Upper lobe of left lung (tissue), 6 donors: Measurements from ENCODE around the gene ELANE. TPM values are rescaled to one million over a fixed set of nuclear protein-coding genes. Genes with fewer than 3 reads are reported as not detected.
A peak's percentile ranks its signal among the peaks of the same experiment; 100 is the strongest.

Source experiments
- ATAC-seq, 2 donors: fragments of 200-7000 bp; cut with Tn5 transposase; one replicate each; pipeline ENCODE4 v1.9.1; 2022; ENCODE audit warnings: mild to moderate bottlenecking in 2 of 2, moderate library complexity in 2 of 2; ENCODE audit not compliant: low FRiP score in 2 of 2
- DNase-seq, 2 donors: peaks; one replicate each; pipeline ENCODE4 v3.0.0-alpha.2; 2019 to 2020
- H3K27ac ChIP-seq, 4 donors: fragments of 200-600 bp; sonication (generic); one replicate each; pipeline ENCODE4 v1.5.1; 2016 to 2019
- H3K27me3 ChIP-seq, 4 donors: fragments of 200-600 bp; sonication (generic); one replicate each; pipeline ENCODE4 v1.5.1; 2017 to 2019
- H3K36me3 ChIP-seq, 4 donors: fragments of 200-600 bp; sonication (generic); one replicate each; pipeline ENCODE4 v1.5.1; 2016 to 2019
- H3K4me1 ChIP-seq, 4 donors: fragments of 200-600 bp; sonication (generic); one replicate each; pipeline ENCODE4 v1.5.1; 2018 to 2019
- H3K4me3 ChIP-seq, 4 donors: fragments of 200-600 bp; sonication (generic); one replicate each; pipeline ENCODE4 v1.5.1; 2017 to 2019; ENCODE audit warnings: mild to moderate bottlenecking in 2 of 4, moderate library complexity in 1 of 4
- H3K9me3 ChIP-seq, 4 donors: fragments of 200-600 bp; sonication (generic); one replicate each; pipeline ENCODE4 v1.5.1; 2018 to 2019
- CTCF ChIP-seq, 6 experiments: fragments of 450-650 bp in 4 of 6; fragments of 200-600 bp in 2 of 6; sonication (generic) in 2 of 6; IDR thresholded peaks; one replicate each; pipeline ENCODE4 v1.5.1; 2016 to 2019; ENCODE audit warnings: antibody characterized with exemption in 6 of 6
- EP300 ChIP-seq, 4 donors: sonication (generic); formaldehyde crosslinking; IDR thresholded peaks; one replicate each; pipeline ENCODE4 v1.5.1; 2017; ENCODE audit warnings: antibody characterized with exemption in 4 of 4, control low read depth in 2 of 4
- POLR2A ChIP-seq, 4 donors: fragments of 450-650 bp; IDR thresholded peaks; one replicate each; pipeline ENCODE4 v1.5.1; 2016 to 2017; ENCODE audit warnings: antibody characterized with exemption in 4 of 4, mild to moderate bottlenecking in 2 of 4
- POLR2AphosphoS5 ChIP-seq, 2 donors: sonication (generic); formaldehyde crosslinking; IDR thresholded peaks; one replicate each; pipeline ENCODE4 v1.5.1; 2017; ENCODE audit warnings: antibody characterized with exemption in 2 of 2
- WGBS, 2 donors: methylation state at CpG; one replicate each; pipeline ENCODE4 v1.1.5; 2017 to 2018; 5-methylcytosine and 5-hydroxymethylcytosine counted together
- total RNA-seq, 6 donors: library from RNA; depleted of rRNA in 4 of 6; stranded (reverse); fragments of >200 nt in 4 of 6; gene quantifications; one replicate each; pipeline versions ENCODE4 v1.1.0 to v1.2.1, GENCODE V29; 2016 to 2021
- donor health status: DM: no; HTN: no; CAD: no; lungs with moderate emphysema.
- donor health status: DM: no; HTN: yes; CAD: no; lungs with severe emphysema.

ELANE gene
- total RNA-seq, 6 donors from 2014 or later: 0.69 to 11.9 (median 1.3) TPM; not detected in 1

GRCh38 chr19:868458-869244, 16.5 kb downstream of the ELANE start:
- Histone ChIP-seq H3K4me1 (peaks cover 11 to 21% (median 18%) of the 10 kb centered on the region in 4 donors), H3K9me3 (no peaks in the 10 kb centered on the region), H3K27ac (peak overlapping the region in 3 of 4 donors; percentile 60 to 83 (median 75)), H3K27me3 (no peaks in the 10 kb centered on the region), H3K4me3 (no peak overlapping the region), H3K36me3 (peaks cover 0 to 52% (median 39%) of the 10 kb centered on the region in 4 donors)
- ATAC-seq (no peak), DNase-seq (peak in 1 of 2 donors; percentile 80)
- WGBS, 2 donors: 95% methylated on average over 29 to 31 of the region's 34 CpGs
- no peak for TF ChIP-seq POLR2A (IDR thresholded peaks at IDR 0.05)
- TF ChIP-seq CTCF (IDR thresholded peaks at IDR 0.05): no peak
- no peak for TF ChIP-seq EP300 (IDR thresholded peaks at IDR 0.05)
- no peak for TF ChIP-seq POLR2AphosphoS5 (IDR thresholded peaks at IDR 0.05)

- H3K4me1 ChIP-seq: peaks cover 9 to 21% (median 15%) of the 10 kb centered on the region in 4 donors
- no peaks in the 10 kb centered on the region for H3K27me3 ChIP-seq
- no peaks in the 10 kb centered on the region for H3K9me3 ChIP-seq
- 75 to 83% methylated on average over 23 to 25 of the region's 29 CpGs for WGBS, 2 donors
- no peak overlapping the region for H3K4me3 ChIP-seq
- TF ChIP-seq POLR2AphosphoS5 (IDR thresholded peaks at IDR 0.05): peak in 1 of 2 donors; percentile 64
- TF ChIP-seq POLR2A (IDR thresholded peaks at IDR 0.05): no peak
- no peak for TF ChIP-seq EP300 (IDR thresholded peaks at IDR 0.05)
- TF ChIP-seq CTCF (IDR thresholded peaks at IDR 0.05): no peak
- peak; percentile 42 to 89 for DNase-seq
- ATAC-seq: peak; percentile 47 to 73
- peaks cover 0 to 61% (median 42%) of the 10 kb centered on the region in 4 donors for H3K36me3 ChIP-seq
- H3K27ac ChIP-seq: peak overlapping the region; percentile 60 to 83 (median 72)
Observed at GRCh38 chr19:869245-870177, 17.4 kb downstream of the ELANE start.

- Histone ChIP-seq H3K9me3 (no peaks in the 10 kb centered on the region), H3K4me1 (peaks cover 9 to 21% (median 15%) of the 10 kb centered on the region in 4 donors), H3K4me3 (no peak overlapping the region), H3K27ac (peak overlapping the region; percentile 29 to 83 (median 72)), H3K36me3 (peaks cover 0 to 69% (median 46%) of the 10 kb centered on the region in 4 donors), H3K27me3 (no peaks in the 10 kb centered on the region)
- DNase-seq (no peak), ATAC-seq (no peak)
- WGBS, 2 donors: 87 to 94% methylated on average over 7 to 8 of the region's 8 CpGs
- TF ChIP-seq CTCF (IDR thresholded peaks at IDR 0.05) (no peak), EP300 (IDR thresholded peaks at IDR 0.05) (no peak), POLR2A (IDR thresholded peaks at IDR 0.05) (no peak), POLR2AphosphoS5 (IDR thresholded peaks at IDR 0.05) (no peak)
Observed at GRCh38 chr19:870314-870713, 18.2 kb downstream of the ELANE start.

- Histone ChIP-seq H3K36me3 (peaks cover 0 to 75% (median 52%) of the 10 kb centered on the region in 4 donors), H3K27ac (peak overlapping the region in 2 of 4 donors; percentile 35 to 83), H3K9me3 (no peaks in the 10 kb centered on the region), H3K27me3 (no peaks in the 10 kb centered on the region), H3K4me1 (peaks cover 9 to 21% (median 15%) of the 10 kb centered on the region in 4 donors), H3K4me3 (no peak overlapping the region)
- ATAC-seq (no peak), DNase-seq (peak in 1 of 2 donors; percentile 91)
- TF ChIP-seq POLR2A (IDR thresholded peaks at IDR 0.05) (no peak), CTCF (IDR thresholded peaks at IDR 0.05) (no peak), POLR2AphosphoS5 (IDR thresholded peaks at IDR 0.05) (peak; percentile 65 to 70), EP300 (IDR thresholded peaks at IDR 0.05) (no peak)
- 62 to 85% methylated on average over 12 to 24 of the region's 28 CpGs for WGBS, 2 donors
Observed at GRCh38 chr19:870963-871401, 18.9 kb downstream of the ELANE start.
